Lower leg skin (tissue), 4 donors: Measurements from ENCODE around the gene CLEC3B. TPM values are rescaled to one million over a fixed set of nuclear protein-coding genes. Genes with fewer than 3 reads are reported as not detected.

Experiments
- DNase-seq, 2 donors: peaks; one replicate each; pipeline ENCODE4 v3.0.0-alpha.2; 2019; ENCODE audit warnings: low spot score in 2 of 2
- H3K4me3 ChIP-seq: fragments of 200-600 bp; sonication (generic); 2 replicates; pipeline ENCODE4 v1.5.1; 2017; ENCODE audit warnings: mild to moderate bottlenecking, low read depth; ENCODE audit not compliant: poor library complexity, severe bottlenecking
- CTCF ChIP-seq, 3 donors: fragments of 450-650 bp; IDR thresholded peaks; one replicate each; pipeline ENCODE4 v1.5.1; 2016; ENCODE audit warnings: antibody characterized with exemption in 3 of 3, mild to moderate bottlenecking in 3 of 3, moderate library complexity in 2 of 3
- POLR2A ChIP-seq, 2 donors: fragments of 450-650 bp; IDR thresholded peaks; one replicate each; pipeline ENCODE4 v1.6.1; 2016 to 2017; ENCODE audit warnings: antibody characterized with exemption in 2 of 2, mild to moderate bottlenecking in 1 of 2, moderate library complexity in 1 of 2
- WGBS, 2 donors: methylation state at CpG; one replicate each; pipeline ENCODE4 v1.1.5; 2018; 5-methylcytosine and 5-hydroxymethylcytosine counted together
- intact Hi-C: fragments of 100-400 bp; cut with DNase I; formaldehyde crosslinking; loops from one replicate; pipeline ENCODE4 v1.15.0; 2023; ENCODE audit warnings: low total_unique reads
- total RNA-seq, 4 donors: library from RNA; depleted of rRNA; stranded (reverse); fragments of >200 nt; gene quantifications; one replicate each; pipeline ENCODE4 v1.1.0, GENCODE V29; 2016

The CLEC3B gene
- total RNA-seq, 4 donors from 2014 or later: 15.0 to 113 (median 29.8) TPM

DNA sequence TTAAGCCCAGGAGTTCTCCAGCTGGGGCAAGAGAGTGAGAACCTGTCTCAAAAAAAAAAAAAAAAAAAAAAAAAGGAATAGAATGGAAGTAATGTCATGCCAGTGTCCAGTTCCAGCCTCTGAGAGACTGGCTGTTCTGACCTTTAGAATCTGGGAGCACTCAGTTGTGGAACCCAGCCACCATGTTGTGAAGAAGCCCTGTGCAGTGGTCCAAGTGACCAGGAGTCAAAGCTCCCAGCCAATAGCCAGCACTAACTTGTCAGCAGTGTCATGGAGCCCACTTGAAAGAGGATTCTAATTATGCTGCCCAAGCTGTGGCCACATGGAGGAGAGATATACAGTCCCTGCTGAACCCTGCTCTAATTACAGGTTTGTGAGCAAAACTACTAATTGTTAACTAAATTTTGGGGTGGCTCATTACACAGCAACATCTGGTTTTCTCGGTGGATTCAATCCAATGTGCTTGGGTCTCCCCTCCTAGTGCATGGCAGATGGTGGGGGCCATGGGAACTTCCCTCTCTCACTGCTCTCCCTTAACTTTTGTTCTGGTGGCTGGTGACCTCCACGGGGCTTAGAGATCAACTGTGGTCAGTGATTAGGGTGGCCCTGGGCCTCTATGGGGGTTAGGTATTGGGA is 55.5 kb downstream of the CLEC3B start:
- no peak overlapping the region for H3K4me3 ChIP-seq
- intact Hi-C loops: no loop called here
- no peak for DNase-seq
- TF ChIP-seq POLR2A (IDR thresholded peaks at IDR 0.05) (no peak), CTCF (IDR thresholded peaks at IDR 0.05) (no peak)
- 69 to 78% methylated on average over 2 of the region's 2 CpGs for WGBS, 2 donors

DNA sequence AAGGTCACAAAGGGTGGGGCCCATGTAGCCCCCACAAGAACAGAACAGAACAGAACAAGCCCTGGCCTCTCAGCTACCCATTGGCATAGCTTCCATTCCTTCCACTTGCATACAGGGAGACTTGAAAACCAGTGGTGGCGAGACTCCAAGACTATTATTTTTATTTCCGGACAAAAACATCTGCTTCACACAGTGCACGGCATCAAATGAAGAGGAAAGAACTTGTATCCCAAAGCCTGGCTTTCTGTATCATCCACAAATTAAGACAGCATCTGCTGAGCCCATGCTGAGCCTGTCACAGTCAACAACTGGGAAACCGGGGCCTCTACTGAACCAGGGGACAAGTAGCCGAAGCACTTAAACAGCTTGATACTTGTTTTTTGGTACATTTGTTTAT is 56.0 kb downstream of the CLEC3B start:
- intact Hi-C loops: no loop called here
- 42 to 51% methylated on average over 5 of the region's 5 CpGs for WGBS, 2 donors
- no peak overlapping the region for H3K4me3 ChIP-seq
- TF ChIP-seq CTCF (IDR thresholded peaks at IDR 0.05) (no peak), POLR2A (IDR thresholded peaks at IDR 0.05) (no peak)
- no peak for DNase-seq

DNA sequence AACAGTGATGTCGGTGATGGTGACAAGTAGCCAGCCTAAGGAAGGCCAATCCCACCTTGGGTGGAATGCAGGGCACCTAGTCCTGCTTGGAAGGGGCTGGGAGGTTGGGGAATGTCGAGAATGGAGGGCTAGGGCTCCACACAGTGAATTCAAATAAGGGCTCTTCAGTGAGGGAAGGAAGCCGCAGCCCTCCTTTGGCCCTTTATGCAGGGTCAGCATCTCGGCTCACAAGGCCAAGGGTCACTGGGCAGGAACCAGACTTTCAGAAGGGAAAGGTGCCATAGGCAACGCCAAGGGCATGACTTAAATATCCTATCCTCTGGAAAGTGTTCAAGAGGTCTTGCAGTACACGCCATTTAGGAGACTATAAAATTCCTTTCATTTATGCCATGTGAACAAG is 56.9 kb downstream of the CLEC3B start:
- WGBS, 2 donors: 66 to 69% methylated on average over 6 of the region's 6 CpGs
- intact Hi-C loops: no loop called here
- TF ChIP-seq POLR2A (IDR thresholded peaks at IDR 0.05) (no peak), CTCF (IDR thresholded peaks at IDR 0.05) (no peak)
- H3K4me3 ChIP-seq: no peak overlapping the region
- no peak for DNase-seq

- WGBS, 2 donors: 78 to 82% methylated on average over 1 of the region's 1 CpG
- intact Hi-C loops: no loop called here
- H3K4me3 ChIP-seq: no peak overlapping the region
- no peak for TF ChIP-seq CTCF (IDR thresholded peaks at IDR 0.05)
- no peak for TF ChIP-seq POLR2A (IDR thresholded peaks at IDR 0.05)
- DNase-seq: no peak
These were observed 58.3 kb downstream of the CLEC3B start for GRCh38 chr3:45084361-45084760.

- 85 to 89% methylated on average over 13 of the region's 13 CpGs for WGBS, 2 donors
- TF ChIP-seq POLR2A (IDR thresholded peaks at IDR 0.05) (no peak), CTCF (IDR thresholded peaks at IDR 0.05) (no peak)
- intact Hi-C loops: no loop called here
These were observed 59.0 kb downstream of the CLEC3B start for GRCh38 chr3:45084820-45085816.

More at GRCh38 chr3:45084820-45085816, 59.0 kb downstream of the CLEC3B start:
- DNase-seq: no peak
- H3K4me3 ChIP-seq: no peak overlapping the region

Other genes starting within 250 kb of the CLEC3B start
- 10 to 100 TPM; 10.1 to 18.3 (median 13.8) TPM for gene TMEM42, start 164.4 kb upstream of the CLEC3B start, total RNA-seq
- 1 to 10 TPM in 2 of 4 donors, under 1 TPM in 1, not detected in 1; 0.26 to 1.4 (median 1.3) TPM for gene TGM4, start 151.7 kb upstream of the CLEC3B start, total RNA-seq
- 100 to 1,000 TPM; 146 to 177 (median 159) TPM for gene ZDHHC3, start 50.1 kb upstream of the CLEC3B start, total RNA-seq
- 100 to 1,000 TPM in 3 of 4 donors, 10 to 100 TPM in 1; 77.4 to 178 (median 133) TPM for gene EXOSC7, start 50.1 kb upstream of the CLEC3B start, total RNA-seq
- 10 to 100 TPM; 43.8 to 79.0 (median 57.1) TPM for gene CDCP1, start 120.1 kb downstream of the CLEC3B start, total RNA-seq
- 1 to 10 TPM in 3 of 4 donors, under 1 TPM in 1; 0.88 to 4.2 (median 2.7) TPM for gene TMEM158, start 200.0 kb downstream of the CLEC3B start, total RNA-seq